ENCODE data around the gene ADD3.
"Not testable (repeated sequence)": the region's sequence is repeated elsewhere in the genome, so short reads cannot be mapped to it uniquely, and the experiment has no call there.

ADD3 gene

GRCh38 chr10:110035070-110035921 is 27.5 kb downstream of the ADD3 start:
- ATAC-seq (peak; percentile 34), DNase-seq (no peak)

- DNase-seq (no peak), ATAC-seq (no peak)
Measured at GRCh38 chr10:110036640-110037039, 28.9 kb downstream of the ADD3 start.

GRCh38 chr10:110039254-110039653 is 31.5 kb downstream of the ADD3 start:
- ATAC-seq (no peak), DNase-seq (no peak)

GRCh38 chr10:110040108-110040507 is 32.3 kb downstream of the ADD3 start:
- DNase-seq (no peak), ATAC-seq (peak; percentile 9)

- DNase-seq (no peak), ATAC-seq (no peak)
Measured at GRCh38 chr10:110040767-110041478, 33.1 kb downstream of the ADD3 start.

GRCh38 chr10:110041479-110041829 is 33.7 kb downstream of the ADD3 start:
- no peak for ATAC-seq
- DNase-seq: no peak

- DNase-seq: no peak
- ATAC-seq: no peak
Measured at GRCh38 chr10:110042181-110042580, 34.4 kb downstream of the ADD3 start.

- ATAC-seq: no peak
- no peak for DNase-seq
Measured at GRCh38 chr10:110042891-110043290, 35.1 kb downstream of the ADD3 start.

GRCh38 chr10:110044681-110045080 is 36.9 kb downstream of the ADD3 start:
- DNase-seq (no peak), ATAC-seq (no peak)

GRCh38 chr10:110045772-110046171 is 38.0 kb downstream of the ADD3 start:
- ATAC-seq: no peak

GRCh38 chr10:110048145-110048544 is 40.4 kb downstream of the ADD3 start:
- ATAC-seq, DNase-seq: not testable (repeated sequence)

More at GRCh38 chr10:110045772-110046171, 38.0 kb downstream of the ADD3 start:
- no peak for DNase-seq

- no peak for DNase-seq
- ATAC-seq: no peak
Measured at GRCh38 chr10:110048781-110049180, 41.0 kb downstream of the ADD3 start.

GRCh38 chr10:110049889-110050591 is 42.3 kb downstream of the ADD3 start:
- ATAC-seq, DNase-seq: not testable (repeated sequence)

- ATAC-seq (no peak), DNase-seq (no peak)
Measured at GRCh38 chr10:110051487-110051886, 43.7 kb downstream of the ADD3 start.

- ATAC-seq (no peak), DNase-seq (no peak)
Measured at GRCh38 chr10:110052916-110053315, 45.1 kb downstream of the ADD3 start.

GRCh38 chr10:110056822-110057221 is 49.0 kb downstream of the ADD3 start:
- ATAC-seq: no peak
- no peak for DNase-seq

GRCh38 chr10:110057456-110057855 is 49.7 kb downstream of the ADD3 start:
- no peak for DNase-seq
- ATAC-seq: no peak

GRCh38 chr10:110058212-110058611 is 50.4 kb downstream of the ADD3 start:
- peak; percentile 80 for ATAC-seq
- no peak for DNase-seq

GRCh38 chr10:110059925-110060324 is 52.1 kb downstream of the ADD3 start:
- ATAC-seq: no peak
- no peak for DNase-seq

- no peak for ATAC-seq
Measured at GRCh38 chr10:110061687-110062086, 53.9 kb downstream of the ADD3 start.

GRCh38 chr10:110065269-110065668 is 57.5 kb downstream of the ADD3 start:
- DNase-seq (no peak), ATAC-seq (no peak)

More at GRCh38 chr10:110061687-110062086, 53.9 kb downstream of the ADD3 start:
- no peak for DNase-seq

- DNase-seq (peak; percentile 37), ATAC-seq (peak; percentile 92)
Measured at GRCh38 chr10:110067960-110068770, 60.4 kb downstream of the ADD3 start.
